Natural killer cell (primary cell): ENCODE results near the gene NR3C2. TPM values are rescaled to one million over a fixed set of nuclear protein-coding genes. Genes with fewer than 3 reads are reported as not detected.

ENCODE experiments used
- ATAC-seq, 3 donors: fragments of 150-1000 bp in 2 of 3; fragments of 200-7000 bp in 1 of 3; cut with Tn5 transposase; 1 replicate in 1 of 3; 2 replicates in 2 of 3; pipeline ENCODE4 v1.10.0; 2021; ENCODE audit warnings: mild to moderate bottlenecking in 2 of 3, moderate library complexity in 2 of 3
- DNase-seq, 2 donors: peaks; one replicate each; pipeline versions ENCODE4 v3.0.0 to v3.0.0-alpha.2; 2013 to 2021; ENCODE audit warnings: mixed read lengths in 1 of 2
- H3K27ac ChIP-seq: one replicate; pipeline ENCODE4 v1.5.1; 2013; ENCODE audit warnings: mild to moderate bottlenecking, low read length
- H3K27me3 ChIP-seq: one replicate; pipeline ENCODE4 v1.6.1; 2013; ENCODE audit warnings: low read length; ENCODE audit not compliant: control insufficient read depth, insufficient read depth
- H3K36me3 ChIP-seq: one replicate; pipeline ENCODE4 v1.6.1; 2013; ENCODE audit warnings: low read length; ENCODE audit not compliant: control insufficient read depth, insufficient read depth
- H3K4me1 ChIP-seq: one replicate; pipeline ENCODE4 v1.6.1; 2013; ENCODE audit warnings: low read length; ENCODE audit not compliant: control insufficient read depth, insufficient read depth
- H3K4me3 ChIP-seq: one replicate; pipeline ENCODE4 v1.5.1; 2013; ENCODE audit warnings: low read length
- H3K9me3 ChIP-seq: one replicate; pipeline ENCODE4 v1.6.1; 2013; ENCODE audit warnings: low read length; ENCODE audit not compliant: control insufficient read depth, insufficient read depth
- H3K27ac Mint-ChIP-seq, 2 donors: one replicate each; pipeline ENCODE4 v1.8.0; 2022; ENCODE audit warnings: mild to moderate bottlenecking in 2 of 2, mixed read lengths in 2 of 2, moderate library complexity in 1 of 2
- H3K27me3 Mint-ChIP-seq, 2 donors: one replicate each; pipeline ENCODE4 v1.8.0; 2022; ENCODE audit warnings: low read depth in 2 of 2, mixed read lengths in 2 of 2
- H3K36me3 Mint-ChIP-seq: one replicate; pipeline ENCODE4 v1.8.0; 2022; ENCODE audit warnings: mixed read lengths
- H3K4me1 Mint-ChIP-seq, 2 donors: one replicate each; pipeline ENCODE4 v1.8.0; 2022; ENCODE audit warnings: mixed read lengths in 2 of 2
- H3K4me3 Mint-ChIP-seq: one replicate; pipeline ENCODE4 v1.8.0; 2022; ENCODE audit warnings: mild to moderate bottlenecking, moderate library complexity, mixed read lengths
- H3K9me3 Mint-ChIP-seq, 2 donors: one replicate each; pipeline ENCODE4 v1.8.0; 2022; ENCODE audit warnings: mixed read lengths in 2 of 2
- CTCF ChIP-seq: fragments of 200-600 bp; IDR thresholded peaks from one replicate; pipeline ENCODE4 v1.8.0; 2022; ENCODE audit warnings: antibody characterized with exemption
- WGBS: methylation state at CpG from one replicate; pipeline ENCODE4 v1.1.7; 2013; ENCODE audit warnings: missing lambda C conversion rate; ENCODE audit not compliant: insufficient coverage; 5-methylcytosine and 5-hydroxymethylcytosine counted together
- intact Hi-C: fragments of 100-400 bp; cut with micrococcal nuclease; formaldehyde crosslinking; loops from one replicate; pipeline ENCODE4 v1.14.2; 2022
- total RNA-seq, 4 donors: library from RNA; stranded (reverse); fragments of 120-200 nt in 1 of 4; gene quantifications; one replicate each; pipeline versions ENCODE4 v1.2.3 to v1.2.4, GENCODE V29; 2013 to 2022

Gene NR3C2
- total RNA-seq, 3 donors from 2014 or later (not counting 1 experiment from before 2014, with no cell fraction given), result 4.2 to 8.6 (median 6.3) TPM

GRCh38 chr4:148166132-148166591 is 276.1 kb downstream of the NR3C2 start:
- no peaks in the 10 kb centered on the region for H3K36me3 ChIP-seq
- Mint-ChIP-seq H3K4me3 (no peak overlapping the region), H3K36me3 (no peaks in the 10 kb centered on the region), H3K27ac (no peak overlapping the region), H3K27me3 (peaks cover 0 to 3% of the 10 kb centered on the region in 2 donors), H3K9me3 (no peaks in the 10 kb centered on the region), H3K4me1 (peaks cover 4% of the 10 kb centered on the region in 2 donors)
- no peaks in the 10 kb centered on the region for H3K27me3 ChIP-seq
- H3K27ac ChIP-seq, result no peak overlapping the region
- DNase-seq (no peak), ATAC-seq (no peak)
- no peak for TF ChIP-seq CTCF
- 94% methylated on average over 6 of the region's 6 CpGs for WGBS
- no peak overlapping the region for H3K4me3 ChIP-seq
- no peaks in the 10 kb centered on the region for H3K9me3 ChIP-seq
- intact Hi-C loops, result no loop called here
- H3K4me1 ChIP-seq, result no peaks in the 10 kb centered on the region

GRCh38 chr4:148164557-148164956 is 277.7 kb downstream of the NR3C2 start:
- H3K36me3 ChIP-seq, result no peaks in the 10 kb centered on the region
- no peaks in the 10 kb centered on the region for H3K9me3 ChIP-seq
- Mint-ChIP-seq H3K9me3 (no peaks in the 10 kb centered on the region), H3K36me3 (no peaks in the 10 kb centered on the region), H3K27ac (no peak overlapping the region), H3K27me3 (peaks cover 0 to 3% of the 10 kb centered on the region in 2 donors), H3K4me3 (no peak overlapping the region), H3K4me1 (no peaks in the 10 kb centered on the region)
- H3K27me3 ChIP-seq, result no peaks in the 10 kb centered on the region
- DNase-seq (no peak), ATAC-seq (no peak)
- TF ChIP-seq CTCF, result no peak
- 96% methylated on average over 2 of the region's 2 CpGs for WGBS
- H3K4me3 ChIP-seq, result no peak overlapping the region
- no peak overlapping the region for H3K27ac ChIP-seq
- H3K4me1 ChIP-seq, result no peaks in the 10 kb centered on the region
- intact Hi-C loops, result no loop called here

- intact Hi-C loops, result no loop called here
- Histone ChIP-seq H3K4me3 (no peak overlapping the region), H3K27me3 (no peaks in the 10 kb centered on the region), H3K36me3 (no peaks in the 10 kb centered on the region), H3K27ac (no peak overlapping the region), H3K9me3 (no peaks in the 10 kb centered on the region), H3K4me1 (no peaks in the 10 kb centered on the region)
- Mint-ChIP-seq H3K27ac (no peak overlapping the region), H3K9me3 (no peaks in the 10 kb centered on the region), H3K4me3 (no peak overlapping the region), H3K36me3 (no peaks in the 10 kb centered on the region), H3K27me3 (peaks cover 0 to 3% of the 10 kb centered on the region in 2 donors), H3K4me1 (no peaks in the 10 kb centered on the region)
- TF ChIP-seq CTCF, result no peak
- ATAC-seq (no peak), DNase-seq (no peak)
- 100% methylated on average over 1 of the region's 1 CpG for WGBS
These were observed 279.2 kb downstream of the NR3C2 start for GRCh38 chr4:148162991-148163390.

GRCh38 chr4:148162519-148162918 is 279.7 kb downstream of the NR3C2 start:
- Mint-ChIP-seq H3K27ac (no peak overlapping the region), H3K9me3 (no peaks in the 10 kb centered on the region), H3K27me3 (peaks cover 0 to 3% of the 10 kb centered on the region in 2 donors), H3K36me3 (no peaks in the 10 kb centered on the region), H3K4me1 (no peaks in the 10 kb centered on the region), H3K4me3 (no peak overlapping the region)
- Histone ChIP-seq H3K27me3 (no peaks in the 10 kb centered on the region), H3K36me3 (no peaks in the 10 kb centered on the region), H3K27ac (no peak overlapping the region), H3K4me1 (no peaks in the 10 kb centered on the region), H3K4me3 (no peak overlapping the region), H3K9me3 (no peaks in the 10 kb centered on the region)
- no peak for TF ChIP-seq CTCF
- intact Hi-C loops, result no loop called here
- 96% methylated on average over 4 of the region's 5 CpGs for WGBS
- ATAC-seq (no peak), DNase-seq (no peak)
